ENCODE results near the gene SPINT2. TPM values are rescaled to one million over a fixed set of nuclear protein-coding genes. Genes with fewer than 3 reads are reported as not detected.

The SPINT2 gene
- total RNA-seq, 1 donor from 2014 or later = 202 TPM

- peak overlapping the region; percentile 72 for H3K27ac ChIP-seq
- DNase-seq = no peak
- H3K4me3 ChIP-seq = no peak overlapping the region
- H3K36me3 ChIP-seq = no peaks in the 10 kb centered on the region
- no peaks in the 10 kb centered on the region for H3K27me3 ChIP-seq (ENCODE audit: low read depth)
- H3K4me1 ChIP-seq = peaks cover 81% of the 10 kb centered on the region
- no peak for ATAC-seq
- TF ChIP-seq, protein P1, sequence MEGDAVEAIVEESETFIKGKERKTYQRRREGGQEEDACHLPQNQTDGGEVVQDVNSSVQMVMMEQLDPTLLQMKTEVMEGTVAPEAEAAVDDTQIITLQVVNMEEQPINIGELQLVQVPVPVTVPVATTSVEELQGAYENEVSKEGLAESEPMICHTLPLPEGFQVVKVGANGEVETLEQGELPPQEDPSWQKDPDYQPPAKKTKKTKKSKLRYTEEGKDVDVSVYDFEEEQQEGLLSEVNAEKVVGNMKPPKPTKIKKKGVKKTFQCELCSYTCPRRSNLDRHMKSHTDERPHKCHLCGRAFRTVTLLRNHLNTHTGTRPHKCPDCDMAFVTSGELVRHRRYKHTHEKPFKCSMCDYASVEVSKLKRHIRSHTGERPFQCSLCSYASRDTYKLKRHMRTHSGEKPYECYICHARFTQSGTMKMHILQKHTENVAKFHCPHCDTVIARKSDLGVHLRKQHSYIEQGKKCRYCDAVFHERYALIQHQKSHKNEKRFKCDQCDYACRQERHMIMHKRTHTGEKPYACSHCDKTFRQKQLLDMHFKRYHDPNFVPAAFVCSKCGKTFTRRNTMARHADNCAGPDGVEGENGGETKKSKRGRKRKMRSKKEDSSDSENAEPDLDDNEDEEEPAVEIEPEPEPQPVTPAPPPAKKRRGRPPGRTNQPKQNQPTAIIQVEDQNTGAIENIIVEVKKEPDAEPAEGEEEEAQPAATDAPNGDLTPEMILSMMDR (IDR thresholded peaks at IDR 0.05) = no peak
- intact Hi-C loops (cut with DNase I) = no loop called here
- no peaks in the 10 kb centered on the region for H3K9me3 ChIP-seq
Observed at GRCh38 chr19:38278751-38279150, 14.4 kb downstream of the SPINT2 start.

DNA sequence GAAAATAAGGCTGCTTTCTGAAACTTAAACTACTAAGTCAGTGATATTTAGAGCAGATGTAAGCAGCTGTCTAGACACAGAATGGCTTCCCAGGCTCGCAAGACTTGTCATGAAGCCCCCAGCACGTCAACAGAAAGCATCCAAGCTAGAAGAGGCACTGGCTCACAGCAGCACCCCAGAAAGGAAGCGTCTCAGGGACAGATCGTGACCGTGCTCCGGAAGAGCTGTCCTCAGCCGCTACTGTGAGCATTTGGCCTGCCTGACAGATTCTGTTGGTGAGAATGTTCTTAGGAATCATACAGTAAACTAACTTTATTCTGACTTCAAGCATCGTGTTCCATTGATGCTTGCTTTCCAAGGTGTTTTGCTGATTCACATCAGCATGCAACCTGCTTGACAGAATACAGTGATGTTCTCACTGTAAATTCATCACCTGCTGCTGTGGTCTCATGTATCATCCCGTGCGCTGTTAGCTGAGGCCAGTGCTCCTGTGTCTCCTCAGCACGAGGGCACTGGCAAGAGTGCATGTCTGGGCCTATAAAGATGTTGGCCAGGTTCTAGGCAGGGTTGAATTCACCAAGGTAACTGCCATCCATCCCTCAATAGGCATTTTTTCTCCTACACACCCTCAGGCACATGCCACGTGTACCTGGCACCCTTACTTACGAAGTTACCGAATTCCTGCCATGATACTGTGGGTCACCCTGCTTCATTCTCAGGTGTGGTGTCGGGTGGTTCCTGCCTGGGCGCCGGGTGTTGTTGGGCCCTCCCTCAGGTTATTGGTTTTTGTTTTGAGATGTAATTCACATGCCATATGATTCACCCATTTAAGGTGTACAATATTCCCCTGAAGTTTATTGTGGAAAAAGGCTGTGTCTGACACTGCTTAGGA is 15.9 kb downstream of the SPINT2 start:
- H3K4me1 ChIP-seq = peaks cover 84% of the 10 kb centered on the region
- ATAC-seq (no peak), DNase-seq (no peak)
- H3K36me3 ChIP-seq = peaks cover 13% of the 10 kb centered on the region
- peak overlapping the region; percentile 38 for H3K27ac ChIP-seq
- intact Hi-C loops (cut with DNase I) = no loop called here
- no peaks in the 10 kb centered on the region for H3K27me3 ChIP-seq (ENCODE audit: low read depth)
- H3K4me3 ChIP-seq = no peak overlapping the region
- no peaks in the 10 kb centered on the region for H3K9me3 ChIP-seq
- TF ChIP-seq, protein P1 (IDR thresholded peaks at IDR 0.05) = no peak

- peaks cover 18% of the 10 kb centered on the region for H3K36me3 ChIP-seq
- intact Hi-C loops (cut with DNase I) = no loop called here
- ATAC-seq (no peak), DNase-seq (no peak)
- TF ChIP-seq, protein P1 (IDR thresholded peaks at IDR 0.05) = no peak
- no peaks in the 10 kb centered on the region for H3K27me3 ChIP-seq (ENCODE audit: low read depth)
- H3K9me3 ChIP-seq = no peaks in the 10 kb centered on the region
- no peak overlapping the region for H3K4me3 ChIP-seq
- H3K27ac ChIP-seq = peak overlapping the region; percentile 18
- peaks cover 70% of the 10 kb centered on the region for H3K4me1 ChIP-seq
Observed at GRCh38 chr19:38281811-38282566, 17.6 kb downstream of the SPINT2 start.

- peaks cover 69% of the 10 kb centered on the region for H3K4me1 ChIP-seq
- ATAC-seq (no peak), DNase-seq (no peak)
- H3K27me3 ChIP-seq (ENCODE audit: low read depth) = no peaks in the 10 kb centered on the region
- H3K36me3 ChIP-seq = peaks cover 26% of the 10 kb centered on the region
- H3K4me3 ChIP-seq = no peak overlapping the region
- intact Hi-C loops (cut with DNase I) = no loop called here
- H3K9me3 ChIP-seq = no peaks in the 10 kb centered on the region
- TF ChIP-seq, protein P1 (IDR thresholded peaks at IDR 0.05) = no peak
- no peak overlapping the region for H3K27ac ChIP-seq
Observed at GRCh38 chr19:38283271-38283670, 18.9 kb downstream of the SPINT2 start.

DNA sequence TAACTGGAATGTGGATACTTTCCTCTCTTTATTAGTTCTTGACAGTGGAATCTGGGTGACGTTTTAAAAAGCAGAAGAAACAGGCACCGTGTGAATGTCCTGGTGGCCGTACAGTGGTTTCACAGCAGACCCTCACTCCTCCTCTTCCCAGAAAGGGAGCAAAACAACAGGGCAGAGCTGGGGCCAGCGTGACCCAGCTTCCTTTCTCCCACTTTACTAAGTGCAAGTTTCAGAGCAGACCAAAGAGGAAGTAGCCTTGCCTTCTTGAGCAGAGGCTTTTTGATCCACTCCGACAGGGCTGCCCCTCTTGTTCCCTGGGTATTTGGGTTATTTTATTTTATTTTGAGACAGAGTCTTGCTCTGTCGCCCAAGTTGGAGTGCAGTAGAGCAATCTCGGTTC is 20.0 kb downstream of the SPINT2 start:
- H3K27me3 ChIP-seq (ENCODE audit: low read depth) = no peaks in the 10 kb centered on the region
- intact Hi-C loops (cut with DNase I) = no loop called here
- no peaks in the 10 kb centered on the region for H3K9me3 ChIP-seq
- no peak overlapping the region for H3K4me3 ChIP-seq
- ATAC-seq (peak; percentile 29 to 35), DNase-seq (no peak)
- peaks cover 35% of the 10 kb centered on the region for H3K36me3 ChIP-seq
- H3K4me1 ChIP-seq = peaks cover 66% of the 10 kb centered on the region
- peak overlapping the region; percentile 18 for H3K27ac ChIP-seq
- TF ChIP-seq, protein P1 (IDR thresholded peaks at IDR 0.05) = no peak

All from lower lobe of right lung (tissue), 2 donors.